Endothelial cell (in vitro differentiated cells): Measurements from ENCODE around the gene CNOT1. TPM values are rescaled to one million over a fixed set of nuclear protein-coding genes. Genes with fewer than 3 reads are reported as not detected.

Source experiments
- DNase-seq: peaks from one replicate; pipeline ENCODE4 v3.0.0; 2021; ENCODE audit warnings: low spot score
- H3K27ac Mint-ChIP-seq: one replicate; pipeline ENCODE4 v1.8.0; 2021; ENCODE audit warnings: mixed read lengths, inconsistent platforms; ENCODE audit not compliant: unreplicated experiment
- H3K27me3 Mint-ChIP-seq: one replicate; pipeline ENCODE4 v1.8.0; 2021; ENCODE audit warnings: mild to moderate bottlenecking, moderate library complexity, mixed read lengths, inconsistent platforms; ENCODE audit not compliant: unreplicated experiment
- H3K36me3 Mint-ChIP-seq: one replicate; pipeline ENCODE4 v1.8.0; 2021; ENCODE audit warnings: mild to moderate bottlenecking, low read depth, mixed read lengths, inconsistent platforms; ENCODE audit not compliant: unreplicated experiment
- H3K4me1 Mint-ChIP-seq: one replicate; pipeline ENCODE4 v1.8.0; 2021; ENCODE audit warnings: mild to moderate bottlenecking, mixed read lengths, inconsistent platforms; ENCODE audit not compliant: unreplicated experiment
- H3K4me3 Mint-ChIP-seq: one replicate; pipeline ENCODE4 v1.8.0; 2021; ENCODE audit warnings: mild to moderate bottlenecking, mixed read lengths, inconsistent platforms; ENCODE audit not compliant: unreplicated experiment
- H3K9me3 Mint-ChIP-seq: one replicate; pipeline ENCODE4 v1.8.0; 2021; ENCODE audit warnings: mixed read lengths, inconsistent platforms; ENCODE audit not compliant: unreplicated experiment
- total RNA-seq: library from RNA; stranded (reverse); fragmentation: NEBNext Ultra II Directional; extraction: Animal tissue kit (Norgen Biotek cat#: 25700); gene quantifications from one replicate; pipeline ENCODE4 v1.2.1, GENCODE V29; 2021; ENCODE audit not compliant: unreplicated experiment
- TF ChIP-seq, protein P1 (sequence below): fragments of 200-600 bp; sonication (generic); IDR thresholded peaks from one replicate; pipeline ENCODE4 v1.5.0; 2021; ENCODE audit warnings: antibody characterized with exemption; ENCODE audit not compliant: unreplicated experiment

CNOT1 gene
- total RNA-seq, 1 donor from 2014 or later = 152 TPM

DNA sequence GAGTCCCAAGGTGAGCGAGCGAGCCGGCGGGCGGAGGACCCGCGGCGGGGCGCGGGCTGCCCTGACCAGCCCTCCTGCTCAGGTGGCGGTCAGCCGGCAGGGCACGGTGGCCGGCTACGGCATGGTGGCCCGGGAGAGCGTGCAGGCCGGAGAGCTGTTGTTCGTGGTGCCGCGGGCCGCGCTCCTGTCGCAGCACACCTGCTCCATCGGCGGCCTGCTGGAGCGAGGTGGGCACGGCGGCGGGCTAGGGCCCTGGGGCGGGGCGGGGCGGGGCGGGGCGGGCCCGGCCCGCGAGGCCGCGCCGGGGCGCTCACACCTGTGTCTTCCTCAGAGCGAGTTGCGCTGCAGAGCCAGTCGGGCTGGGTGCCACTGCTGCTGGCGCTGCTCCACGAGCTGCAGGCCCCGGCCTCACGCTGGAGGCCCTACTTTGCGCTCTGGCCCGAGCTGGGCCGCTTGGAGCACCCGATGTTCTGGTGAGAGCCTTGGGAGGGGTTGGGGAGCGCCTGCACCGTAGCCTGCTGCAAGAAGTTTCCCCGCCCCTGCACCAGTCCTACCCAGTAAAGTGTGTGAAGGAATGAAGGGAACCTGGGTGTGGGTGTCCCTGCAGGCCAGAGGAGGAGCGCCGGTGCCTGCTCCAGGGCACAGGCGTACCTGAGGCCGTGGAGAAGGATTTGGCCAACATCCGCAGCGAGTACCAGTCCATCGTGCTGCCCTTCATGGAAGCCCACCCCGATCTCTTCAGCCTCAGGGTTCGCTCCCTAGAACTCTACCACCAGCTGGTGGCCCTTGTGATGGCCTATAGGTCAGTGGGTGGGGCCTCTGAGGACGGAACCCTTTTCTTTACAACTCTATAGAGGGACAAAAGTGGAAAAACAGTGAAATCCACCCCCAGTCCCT lies 113.5 kb downstream of the CNOT1 start:
- Mint-ChIP-seq H3K4me1 (peaks cover 10% of the 10 kb centered on the region), H3K27ac (no peak overlapping the region), H3K4me3 (peak overlapping the region; percentile 93), H3K9me3 (no peaks in the 10 kb centered on the region), H3K27me3 (peaks cover 10% of the 10 kb centered on the region), H3K36me3 (peaks cover 17% of the 10 kb centered on the region)
- TF ChIP-seq, protein P1, sequence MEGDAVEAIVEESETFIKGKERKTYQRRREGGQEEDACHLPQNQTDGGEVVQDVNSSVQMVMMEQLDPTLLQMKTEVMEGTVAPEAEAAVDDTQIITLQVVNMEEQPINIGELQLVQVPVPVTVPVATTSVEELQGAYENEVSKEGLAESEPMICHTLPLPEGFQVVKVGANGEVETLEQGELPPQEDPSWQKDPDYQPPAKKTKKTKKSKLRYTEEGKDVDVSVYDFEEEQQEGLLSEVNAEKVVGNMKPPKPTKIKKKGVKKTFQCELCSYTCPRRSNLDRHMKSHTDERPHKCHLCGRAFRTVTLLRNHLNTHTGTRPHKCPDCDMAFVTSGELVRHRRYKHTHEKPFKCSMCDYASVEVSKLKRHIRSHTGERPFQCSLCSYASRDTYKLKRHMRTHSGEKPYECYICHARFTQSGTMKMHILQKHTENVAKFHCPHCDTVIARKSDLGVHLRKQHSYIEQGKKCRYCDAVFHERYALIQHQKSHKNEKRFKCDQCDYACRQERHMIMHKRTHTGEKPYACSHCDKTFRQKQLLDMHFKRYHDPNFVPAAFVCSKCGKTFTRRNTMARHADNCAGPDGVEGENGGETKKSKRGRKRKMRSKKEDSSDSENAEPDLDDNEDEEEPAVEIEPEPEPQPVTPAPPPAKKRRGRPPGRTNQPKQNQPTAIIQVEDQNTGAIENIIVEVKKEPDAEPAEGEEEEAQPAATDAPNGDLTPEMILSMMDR = no peak
- no peak for DNase-seq

- TF ChIP-seq, protein P1 = no peak
- Mint-ChIP-seq H3K36me3 (peaks cover 17% of the 10 kb centered on the region), H3K9me3 (no peaks in the 10 kb centered on the region)
Observed at GRCh38 chr16:58515125-58515870, 114.3 kb downstream of the CNOT1 start, which contains the start of gene SETD6. SETD6 (plus strand) TSS chr16:58515517; CDS start chr16:58515538, 21 bp downstream.

DNA sequence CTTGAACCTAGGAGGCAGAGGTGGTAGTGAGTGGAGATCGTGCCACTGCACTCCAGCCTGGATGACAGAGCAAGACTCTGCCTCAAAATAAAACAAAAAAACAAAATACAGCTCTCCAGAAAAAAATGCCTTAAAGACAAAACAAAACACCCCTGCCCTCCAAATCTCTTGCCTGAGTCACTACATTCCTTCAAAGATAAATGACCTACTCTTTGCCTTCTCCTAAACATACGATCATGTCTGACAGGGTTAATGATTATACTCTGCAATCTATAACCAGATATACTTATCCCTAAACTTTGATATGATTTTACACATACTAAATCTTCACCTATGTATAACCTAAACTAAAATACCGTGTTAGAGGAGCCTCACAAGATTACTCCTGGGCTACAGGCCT lies 115.8 kb downstream of the CNOT1 start:
- Mint-ChIP-seq H3K36me3 (peaks cover 17% of the 10 kb centered on the region), H3K4me3 (no peak overlapping the region)

More at GRCh38 chr16:58515125-58515870, 114.3 kb downstream of the CNOT1 start, which contains the start of gene SETD6:
- peak; percentile 87 for DNase-seq
- Mint-ChIP-seq H3K27me3 (peaks cover 10% of the 10 kb centered on the region), H3K4me1 (peaks cover 12% of the 10 kb centered on the region), H3K27ac (peak within 1 kb of the TSS; percentile 37), H3K4me3 (peak within 1 kb of the TSS; percentile 93)

GRCh38 chr16:58511933-58512815 lies 117.5 kb downstream of the CNOT1 start:
- Mint-ChIP-seq H3K4me3 (no peak overlapping the region), H3K9me3 (no peaks in the 10 kb centered on the region), H3K4me1 (peaks cover 12% of the 10 kb centered on the region), H3K27me3 (peaks cover 12% of the 10 kb centered on the region), H3K27ac (no peak overlapping the region), H3K36me3 (peaks cover 9% of the 10 kb centered on the region)
- peak; percentile 87 for DNase-seq
- TF ChIP-seq, protein P1 = peak; percentile 78

More for the DNA sequence above, 115.8 kb downstream of the CNOT1 start:
- H3K27me3 Mint-ChIP-seq = peaks cover 10% of the 10 kb centered on the region
- no peak for DNase-seq
- TF ChIP-seq, protein P1 = no peak
- H3K9me3 Mint-ChIP-seq = no peaks in the 10 kb centered on the region
- no peak overlapping the region for H3K27ac Mint-ChIP-seq
- H3K4me1 Mint-ChIP-seq = peaks cover 12% of the 10 kb centered on the region
